CD4-positive, alpha-beta memory T cell (primary cell): ENCODE measurements around the gene UNC13B. TPM values are rescaled to one million over a fixed set of nuclear protein-coding genes. Genes with fewer than 3 reads are reported as not detected.
A peak's percentile ranks its signal among the peaks of the same experiment; 100 is the strongest.

ENCODE experiments used
- CTCF ChIA-PET: fragments of 350-600 bp; sonication (Branson Sonifier 250); formaldehyde crosslinking; loops from one replicate; lab custom pipeline; 2021; ENCODE audit warnings: inconsistent platforms; ENCODE audit not compliant: partially characterized antibody; lab: Charles Lee
- POLR2A ChIA-PET: fragments of 350-600 bp; sonication (Branson Sonifier 250); formaldehyde crosslinking; loops from one replicate; lab custom pipeline; 2021; ENCODE audit not compliant: partially characterized antibody; lab: Charles Lee
- DNase-seq, 5 donors: peaks; one replicate each; pipeline versions ENCODE4 v3.0.0 to v3.0.0-alpha.2; 2020 to 2022; ENCODE audit warnings: mixed read lengths in 1 of 5
- H3K27ac ChIP-seq: one replicate; pipeline ENCODE4 v1.7.0; 2013; ENCODE audit warnings: low read depth, low read length
- H3K27me3 ChIP-seq: 2 replicates; pipeline ENCODE4 v1.7.0; 2013; ENCODE audit warnings: mild to moderate bottlenecking, low read length, moderate library complexity; ENCODE audit not compliant: insufficient read depth
- H3K36me3 ChIP-seq: 2 replicates; pipeline ENCODE4 v1.7.0; 2013; ENCODE audit warnings: mild to moderate bottlenecking, low read length, moderate library complexity; ENCODE audit not compliant: insufficient read depth
- H3K4me1 ChIP-seq: 2 replicates; pipeline ENCODE4 v1.7.0; 2013; ENCODE audit warnings: mild to moderate bottlenecking, low read length, moderate library complexity; ENCODE audit not compliant: insufficient read depth
- H3K4me3 ChIP-seq, 2 donors: one replicate each; pipeline ENCODE4 v1.7.0; 2013; ENCODE audit warnings: low read length in 2 of 2, mild to moderate bottlenecking in 1 of 2
- H3K9me3 ChIP-seq, 2 donors: one replicate each; pipeline ENCODE4 v1.7.0; 2013; ENCODE audit warnings: low read length in 2 of 2, control low read depth in 1 of 2; ENCODE audit not compliant: control insufficient read depth in 1 of 2
- H3K27ac Mint-ChIP-seq, 7 donors: one replicate each; pipeline ENCODE4 v1.8.0; 2020 to 2021; ENCODE audit warnings: mixed read lengths in 7 of 7, mild to moderate bottlenecking in 6 of 7, inconsistent platforms in 3 of 7, moderate library complexity in 3 of 7
- H3K27me3 Mint-ChIP-seq, 2 donors: one replicate each; pipeline ENCODE4 v1.8.0; 2020 to 2021; ENCODE audit warnings: mixed read lengths in 2 of 2
- H3K36me3 Mint-ChIP-seq, 2 donors: one replicate each; pipeline ENCODE4 v1.8.0; 2020 to 2021; ENCODE audit warnings: mixed read lengths in 2 of 2, inconsistent platforms in 1 of 2, mild to moderate bottlenecking in 1 of 2
- H3K4me1 Mint-ChIP-seq, 4 donors: one replicate each; pipeline ENCODE4 v1.8.0; 2020 to 2021; ENCODE audit warnings: mixed read lengths in 4 of 4, mild to moderate bottlenecking in 1 of 4
- H3K4me3 Mint-ChIP-seq, 8 donors: one replicate each; pipeline ENCODE4 v1.8.0; 2020 to 2021; ENCODE audit warnings: mixed read lengths in 8 of 8, mild to moderate bottlenecking in 7 of 8, moderate library complexity in 6 of 8, inconsistent platforms in 3 of 8
- H3K9me3 Mint-ChIP-seq, 8 donors: one replicate each; pipeline ENCODE4 v1.8.0; 2020 to 2021; ENCODE audit warnings: mixed read lengths in 8 of 8, mild to moderate bottlenecking in 5 of 8, inconsistent platforms in 3 of 8, moderate library complexity in 1 of 8
- intact Hi-C: fragments of 100-400 bp; cut with micrococcal nuclease; formaldehyde crosslinking; loops from one replicate; pipeline ENCODE4 v1.15.1; 2023
- polyA plus RNA-seq, 2 donors: library from polyadenylated mRNA; unstranded; fragments of 300-500 nt; fragmentation: Illumina TruSeq; gene quantifications; one replicate each; pipeline ENCODE4 v1.2.3, GENCODE V29; 2021
- total RNA-seq, 2 experiments: library from RNA; stranded (reverse); gene quantifications; one replicate each; pipeline ENCODE4 v1.2.3, GENCODE V29; 2021

The UNC13B gene
- total and polyA plus RNA-seq, 4 experiments from 2014 or later, result 0.12 to 1.6 (median 0.60) TPM

GRCh38 chr9:35273591-35273990 lies 111.8 kb downstream of the UNC13B start:
- Histone ChIP-seq H3K27me3 (no peaks in the 10 kb centered on the region), H3K4me3 (no peak overlapping the region), H3K4me1 (peaks cover 14% of the 10 kb centered on the region), H3K36me3 (no peaks in the 10 kb centered on the region), H3K9me3 (no peaks in the 10 kb centered on the region), H3K27ac (no peak overlapping the region)
- ChIA-PET POLR2A (no interaction called here), CTCF (no interaction called here)
- H3K27ac Mint-ChIP-seq, result no peak overlapping the region
- peaks cover 7 to 14% of the 10 kb centered on the region in 2 donors for H3K27me3 Mint-ChIP-seq
- intact Hi-C loops, result no loop called here
- H3K4me1 Mint-ChIP-seq, result peaks cover 6 to 19% (median 13%) of the 10 kb centered on the region in 4 donors
- no peaks in the 10 kb centered on the region for H3K9me3 Mint-ChIP-seq
- no peaks in the 10 kb centered on the region for H3K36me3 Mint-ChIP-seq
- no peak for DNase-seq
- no peak overlapping the region for H3K4me3 Mint-ChIP-seq

GRCh38 chr9:35274993-35275392 lies 113.2 kb downstream of the UNC13B start:
- Histone ChIP-seq H3K4me1 (peaks cover 14% of the 10 kb centered on the region), H3K9me3 (no peaks in the 10 kb centered on the region), H3K27ac (no peak overlapping the region), H3K36me3 (no peaks in the 10 kb centered on the region), H3K27me3 (no peaks in the 10 kb centered on the region), H3K4me3 (no peak overlapping the region)
- Mint-ChIP-seq H3K4me1 (peaks cover 6 to 19% (median 13%) of the 10 kb centered on the region in 4 donors), H3K36me3 (no peaks in the 10 kb centered on the region), H3K27ac (no peak overlapping the region), H3K4me3 (peak overlapping the region in 1 of 8 donors; percentile 7), H3K9me3 (no peaks in the 10 kb centered on the region), H3K27me3 (peaks cover 4 to 12% of the 10 kb centered on the region in 2 donors)
- no peak for DNase-seq
- POLR2A ChIA-PET, result no interaction called here
- CTCF ChIA-PET, result no interaction called here
- intact Hi-C loops, result no loop called here

GRCh38 chr9:35277171-35277520 lies 115.3 kb downstream of the UNC13B start:
- H3K27ac ChIP-seq, result no peak overlapping the region
- no peaks in the 10 kb centered on the region for H3K36me3 ChIP-seq
- intact Hi-C loops, result no loop called here

GRCh38 chr9:35277628-35278359 lies 116.0 kb downstream of the UNC13B start:
- intact Hi-C loops, result no loop called here
- Mint-ChIP-seq H3K9me3 (no peaks in the 10 kb centered on the region), H3K4me1 (peaks cover 6 to 19% (median 13%) of the 10 kb centered on the region in 4 donors), H3K27me3 (peaks cover 5 to 7% of the 10 kb centered on the region in 2 donors), H3K36me3 (no peaks in the 10 kb centered on the region), H3K4me3 (peak overlapping the region in 1 of 8 donors; percentile 6), H3K27ac (no peak overlapping the region)
- Histone ChIP-seq H3K27me3 (no peaks in the 10 kb centered on the region), H3K9me3 (no peaks in the 10 kb centered on the region), H3K4me3 (no peak overlapping the region), H3K4me1 (peaks cover 14% of the 10 kb centered on the region), H3K27ac (no peak overlapping the region), H3K36me3 (no peaks in the 10 kb centered on the region)
- no peak for DNase-seq
- ChIA-PET CTCF (no interaction called here), POLR2A (no interaction called here)

More at GRCh38 chr9:35277171-35277520, 115.3 kb downstream of the UNC13B start:
- H3K36me3 Mint-ChIP-seq, result no peaks in the 10 kb centered on the region
- Histone ChIP-seq H3K9me3 (no peaks in the 10 kb centered on the region), H3K4me1 (peaks cover 14% of the 10 kb centered on the region), H3K4me3 (peak overlapping the region in 1 of 2 donors; percentile 17), H3K27me3 (no peaks in the 10 kb centered on the region)
- H3K27ac Mint-ChIP-seq, result peak overlapping the region in 2 of 7 donors; percentile 10 to 27
- ChIA-PET CTCF (no interaction called here), POLR2A (no interaction called here)
- no peaks in the 10 kb centered on the region for H3K9me3 Mint-ChIP-seq
- peaks cover 2 to 7% of the 10 kb centered on the region in 2 donors for H3K27me3 Mint-ChIP-seq
- H3K4me3 Mint-ChIP-seq, result peak overlapping the region; percentile 56 to 83 (median 67)
- H3K4me1 Mint-ChIP-seq, result peaks cover 6 to 19% (median 13%) of the 10 kb centered on the region in 4 donors
- DNase-seq, result no peak

GRCh38 chr9:35279946-35280345 lies 118.1 kb downstream of the UNC13B start:
- no peak for DNase-seq
- Mint-ChIP-seq H3K36me3 (no peaks in the 10 kb centered on the region), H3K4me1 (peaks cover 6 to 19% (median 13%) of the 10 kb centered on the region in 4 donors), H3K27me3 (peaks cover 5 to 9% of the 10 kb centered on the region in 2 donors), H3K9me3 (no peaks in the 10 kb centered on the region), H3K4me3 (no peak overlapping the region), H3K27ac (no peak overlapping the region)
- Histone ChIP-seq H3K4me3 (no peak overlapping the region), H3K4me1 (peaks cover 14% of the 10 kb centered on the region), H3K27me3 (no peaks in the 10 kb centered on the region), H3K27ac (no peak overlapping the region), H3K36me3 (no peaks in the 10 kb centered on the region), H3K9me3 (no peaks in the 10 kb centered on the region)
- CTCF ChIA-PET, result no interaction called here
- POLR2A ChIA-PET, result no interaction called here
- intact Hi-C loops, result no loop called here

- no peak overlapping the region for H3K27ac Mint-ChIP-seq
- H3K4me1 Mint-ChIP-seq, result peaks cover 6 to 19% (median 13%) of the 10 kb centered on the region in 4 donors
- no peaks in the 10 kb centered on the region for H3K9me3 Mint-ChIP-seq
- ChIA-PET POLR2A (no interaction called here), CTCF (no interaction called here)
- intact Hi-C loops, result no loop called here
- no peak for DNase-seq
- H3K27me3 Mint-ChIP-seq, result peaks cover 5 to 9% of the 10 kb centered on the region in 2 donors
- H3K4me3 ChIP-seq, result no peak overlapping the region
- peaks cover 14% of the 10 kb centered on the region for H3K4me1 ChIP-seq
- no peaks in the 10 kb centered on the region for H3K9me3 ChIP-seq
- no peaks in the 10 kb centered on the region for H3K36me3 ChIP-seq
- no peaks in the 10 kb centered on the region for H3K36me3 Mint-ChIP-seq
- H3K27ac ChIP-seq, result no peak overlapping the region
- no peaks in the 10 kb centered on the region for H3K27me3 ChIP-seq
- no peak overlapping the region for H3K4me3 Mint-ChIP-seq
These were observed 118.6 kb downstream of the UNC13B start for GRCh38 chr9:35280399-35280798.

- Histone ChIP-seq H3K9me3 (no peaks in the 10 kb centered on the region), H3K27ac (no peak overlapping the region), H3K4me1 (no peaks in the 10 kb centered on the region), H3K36me3 (no peaks in the 10 kb centered on the region), H3K27me3 (no peaks in the 10 kb centered on the region), H3K4me3 (no peak overlapping the region)
- H3K27me3 Mint-ChIP-seq, result peaks cover 7 to 12% of the 10 kb centered on the region in 2 donors
- CTCF ChIA-PET, result no interaction called here
- peaks cover 0 to 1% (median 0%) of the 10 kb centered on the region in 8 donors for H3K9me3 Mint-ChIP-seq
- H3K27ac Mint-ChIP-seq, result no peak overlapping the region
- no peak for DNase-seq
- intact Hi-C loops, result no loop called here
- no peaks in the 10 kb centered on the region for H3K4me1 Mint-ChIP-seq
- no peaks in the 10 kb centered on the region for H3K36me3 Mint-ChIP-seq
- H3K4me3 Mint-ChIP-seq, result no peak overlapping the region
- POLR2A ChIA-PET, result no interaction called here
These were observed 123.9 kb downstream of the UNC13B start for GRCh38 chr9:35285731-35286130.
